GM18873 (cell line): ENCODE data around the gene GSTO2.
"Not testable (repeated sequence)": the region's sequence is repeated elsewhere in the genome, so short reads cannot be mapped to it uniquely, and the experiment has no call there.

Experiments
- ATAC-seq: cut with Tn5 transposase; IDR thresholded peaks from one replicate; pipeline ENCODE4 v1.9.1; 2021; ENCODE audit warnings: mild to moderate bottlenecking, moderate library complexity, moderate number of reproducible peaks; ENCODE audit not compliant: unreplicated experiment, low FRiP score

GSTO2 gene

DNA sequence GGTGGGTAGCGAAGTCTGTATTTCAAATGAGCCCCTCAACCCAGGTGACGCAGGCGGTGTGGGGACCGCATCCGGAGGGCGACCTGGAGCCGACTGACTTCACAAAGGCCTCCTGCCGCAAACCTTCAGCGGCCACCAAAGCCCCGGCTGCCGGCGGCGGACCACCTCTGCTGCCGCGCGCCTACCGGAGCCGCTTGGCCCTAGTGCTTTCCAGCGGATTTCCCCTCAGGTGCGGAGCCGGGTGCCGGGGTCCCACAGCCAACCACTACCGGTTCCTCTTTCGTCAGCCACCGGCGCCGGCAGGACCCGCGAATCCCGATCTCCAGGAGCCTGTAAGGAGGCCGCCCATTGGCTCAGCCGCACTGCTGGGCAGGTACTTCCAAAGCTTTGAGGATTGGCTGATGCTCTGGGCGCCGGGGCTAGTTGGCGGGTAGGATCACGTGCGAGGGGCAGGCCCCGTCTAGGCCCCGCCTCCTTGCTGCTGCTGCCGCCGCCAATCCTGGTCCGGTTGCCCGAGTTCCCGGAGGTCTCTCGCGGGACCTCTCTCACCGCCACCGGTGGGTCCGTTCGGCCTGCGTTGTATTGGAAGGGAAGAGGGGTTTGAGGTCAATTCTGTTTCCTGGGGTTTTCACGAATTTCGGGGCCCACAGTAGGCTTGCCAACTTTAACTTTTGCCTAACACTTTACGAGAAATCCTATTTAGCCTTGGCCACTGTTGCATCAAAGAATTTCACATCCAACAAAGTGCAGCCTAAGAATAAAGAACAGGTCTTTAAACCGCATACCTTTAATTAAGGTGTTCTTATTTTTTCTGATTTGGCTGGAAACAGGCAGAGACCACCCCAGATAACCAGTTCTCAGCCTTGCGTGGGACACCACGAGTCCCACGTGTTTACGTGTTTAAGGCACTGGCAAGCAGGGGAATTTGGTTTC, at the start of gene GSTO2:
GSTO2 (plus strand) TSS at position 472 of the 933 bp plus-strand sequence. CDS start 5,732 bp downstream, outside the sequence.
- peak; percentile 98 for ATAC-seq

- no peak for ATAC-seq
These were observed 48.5 kb upstream of the GSTO2 start for GRCh38 chr10:104220522-104220921.

GRCh38 chr10:104223304-104223703, 45.7 kb upstream of the GSTO2 start:
- no peak for ATAC-seq

DNA sequence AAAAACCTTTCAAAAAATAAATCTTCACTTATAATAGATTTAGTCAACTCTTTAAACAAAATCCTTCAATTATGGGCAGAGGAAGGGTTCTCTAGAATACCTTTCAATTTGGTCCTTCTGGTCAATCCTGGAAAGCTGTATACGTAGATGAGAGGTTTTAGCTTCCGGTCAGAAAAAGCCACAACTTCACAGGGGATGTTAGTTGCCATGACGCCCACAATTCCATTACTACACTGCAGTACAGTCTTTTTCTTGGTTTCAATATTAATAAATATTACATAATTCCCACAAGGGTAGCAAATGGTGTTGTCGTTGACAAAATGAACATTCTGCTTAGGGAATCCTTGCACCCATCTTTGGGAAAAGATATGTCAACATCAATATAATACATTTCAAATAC, 38.5 kb upstream of the GSTO2 start:
- ATAC-seq: no peak

- ATAC-seq: peak; percentile 100
These were observed 37.0 kb upstream of the GSTO2 start, which contains the start of gene CFAP43 for GRCh38 chr10:104231784-104232612. CFAP43 (minus strand) TSS chr10:104232364; CDS start chr10:104232246, 118 bp downstream.

- no peak for ATAC-seq
These were observed 36.3 kb upstream of the GSTO2 start for GRCh38 chr10:104232613-104233102.

DNA sequence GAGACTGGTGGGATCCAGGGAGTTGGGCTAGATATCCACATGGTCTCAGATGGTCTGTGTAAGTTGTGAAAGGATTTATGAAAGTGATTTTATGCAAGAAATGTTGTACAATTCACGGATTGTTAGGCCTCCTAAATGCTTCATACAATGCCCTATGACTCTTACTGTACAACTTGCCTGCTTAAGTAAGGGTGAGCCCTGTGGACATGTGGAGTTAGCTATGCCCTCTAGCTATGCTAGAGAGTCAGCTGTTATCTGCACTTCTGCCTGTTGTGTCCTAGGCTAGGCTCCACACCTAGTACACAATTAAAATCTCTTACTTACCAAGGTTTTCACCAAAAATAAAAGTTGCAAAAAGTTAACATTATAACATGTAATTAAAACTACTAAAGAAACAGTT, 35.2 kb upstream of the GSTO2 start:
- no peak for ATAC-seq

GRCh38 chr10:104234934-104235333, 34.0 kb upstream of the GSTO2 start:
- no peak for ATAC-seq

GRCh38 chr10:104235801-104236200, 33.2 kb upstream of the GSTO2 start:
- ATAC-seq: no peak

DNA sequence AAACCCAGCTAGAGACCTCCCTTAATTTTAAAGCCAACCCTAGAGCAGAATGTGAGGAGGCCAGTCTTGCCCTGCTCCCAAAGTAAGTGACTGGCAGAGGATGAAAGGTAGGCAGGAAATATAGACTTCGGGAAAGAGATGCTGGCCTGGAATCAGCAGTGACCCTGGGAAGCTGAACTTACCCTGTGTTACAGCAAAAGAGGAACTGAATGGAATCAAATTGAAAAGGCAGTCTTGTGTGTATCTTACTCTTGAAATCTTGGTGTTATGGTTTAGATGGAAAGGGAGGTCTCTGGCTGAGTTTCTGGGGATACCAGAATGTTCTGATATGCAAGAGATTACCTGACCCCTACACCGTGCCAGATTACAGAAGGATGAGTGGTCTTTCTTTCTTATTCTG, 28.9 kb upstream of the GSTO2 start:
- no peak for ATAC-seq

DNA sequence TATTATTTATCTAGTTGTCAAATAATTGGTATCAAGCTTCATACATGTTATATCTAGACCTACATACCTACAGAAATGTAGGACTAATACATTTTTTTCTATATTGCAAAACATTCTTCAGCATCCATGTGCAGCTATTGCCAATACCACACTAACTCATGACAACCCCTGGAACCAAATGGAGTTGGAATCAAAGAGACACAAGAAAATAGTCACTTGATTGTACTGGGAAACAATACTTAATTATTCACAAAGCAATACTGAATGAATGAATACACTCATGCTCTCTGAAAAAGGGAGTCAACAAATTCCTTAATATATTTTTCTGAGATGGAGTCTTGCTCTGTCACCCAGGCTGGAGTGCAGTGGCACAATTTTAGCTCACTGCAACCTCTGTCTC, 26.4 kb upstream of the GSTO2 start:
- no peak for ATAC-seq

- not testable (repeated sequence) for ATAC-seq
These were observed 26.0 kb upstream of the GSTO2 start for GRCh38 chr10:104243009-104243408.

- no peak for ATAC-seq
These were observed 25.5 kb upstream of the GSTO2 start for GRCh38 chr10:104243512-104243911.

- ATAC-seq: no peak
These were observed 23.8 kb upstream of the GSTO2 start for GRCh38 chr10:104245066-104245632.

GRCh38 chr10:104246976-104247375, 22.0 kb upstream of the GSTO2 start:
- ATAC-seq: no peak

GRCh38 chr10:104247513-104248146, 21.4 kb upstream of the GSTO2 start:
- ATAC-seq: no peak

DNA sequence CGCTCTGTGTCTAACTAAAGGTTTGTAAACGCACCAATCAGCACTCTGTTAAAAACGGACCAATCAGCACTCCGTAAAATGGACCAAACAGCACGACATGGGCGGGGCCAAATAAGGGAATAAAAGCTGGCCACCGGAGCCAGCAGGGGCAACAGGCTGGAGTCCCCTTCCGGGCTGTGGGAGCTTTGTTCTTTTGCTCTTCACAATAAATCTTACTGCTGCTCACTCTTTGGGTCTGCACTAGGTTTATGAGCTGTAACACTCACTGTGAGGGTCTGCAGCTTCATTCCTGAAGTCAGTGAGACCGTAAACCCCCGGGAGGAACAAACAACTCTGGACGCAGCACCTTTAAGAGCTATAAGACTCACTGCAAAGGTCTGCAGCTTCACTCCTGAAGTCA, 20.1 kb upstream of the GSTO2 start:
- ATAC-seq: not testable (repeated sequence)

GRCh38 chr10:104250371-104250770, 18.6 kb upstream of the GSTO2 start:
- no peak for ATAC-seq

DNA sequence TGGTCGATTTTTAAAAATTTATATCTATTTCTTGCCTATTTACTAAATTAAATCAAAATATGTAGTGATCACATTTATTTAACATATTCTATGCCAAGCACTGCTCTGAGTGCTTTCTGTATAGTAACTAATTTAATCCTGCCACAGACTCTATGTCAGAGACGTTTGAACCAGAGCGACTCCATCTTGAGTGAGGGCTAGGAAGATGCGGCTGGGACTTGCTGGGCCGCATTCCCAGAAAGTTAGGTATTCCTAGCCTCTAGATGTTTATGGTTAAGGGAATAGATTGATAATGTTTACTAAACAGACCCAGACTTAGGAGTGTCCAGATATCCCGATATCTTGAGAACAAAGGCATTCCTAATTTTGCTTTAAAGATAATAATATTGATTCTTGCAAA, 17.5 kb upstream of the GSTO2 start:
- no peak for ATAC-seq

DNA sequence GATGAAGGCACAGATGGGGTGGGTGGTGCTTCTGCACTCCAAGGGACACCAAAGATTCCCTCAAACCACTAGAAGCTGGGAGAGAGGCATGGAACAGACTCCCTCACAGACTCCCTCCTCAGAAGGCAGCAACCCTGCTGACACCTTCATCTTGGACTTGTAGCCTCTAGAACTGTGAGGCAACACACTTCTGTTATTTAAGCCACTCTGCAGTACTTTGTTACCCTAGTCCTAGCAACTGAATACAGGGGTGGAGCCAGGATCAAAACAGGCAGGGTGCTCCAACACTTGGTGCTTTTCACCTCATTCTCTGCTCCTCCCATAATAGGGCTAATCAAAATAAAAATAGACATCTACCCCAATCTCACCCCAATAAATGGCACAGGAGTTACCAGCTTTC, 16.6 kb upstream of the GSTO2 start:
- no peak for ATAC-seq
